HCT116 (cell line): ENCODE results near the gene FCHSD2. TPM values are rescaled to one million over a fixed set of nuclear protein-coding genes. Genes with fewer than 3 reads are reported as not detected.

Experiments
- ATAC-seq: fragments of 200-7000 bp; cut with Tn5 transposase; 2 replicates; pipeline ENCODE4 v1.9.1; 2020; ENCODE audit warnings: mild to moderate bottlenecking, moderate library complexity
- BruUV-seq: library from RNA; stranded (reverse); fragments of 400-500 nt; replicated peaks from 2 replicates; lab custom pipeline; 2021; lab: Mats Ljungman, UMichigan
- CTCF ChIA-PET: fragments of 300-600 bp; sonication (Branson Sonifier 250); formaldehyde crosslinking; loops from one replicate; lab custom pipeline; 2021; ENCODE audit warnings: antibody characterized with exemption; lab: Charles Lee
- POLR2A ChIA-PET: fragments of 300-600, 350-600 bp; sonication (Branson Sonifier 250); formaldehyde crosslinking; loops from one replicate; lab custom pipeline; 2021; ENCODE audit warnings: antibody characterized with exemption; lab: Charles Lee
- RAD21 ChIA-PET, 2 experiments: fragments of 300-600 bp; sonication (Branson Sonifier 250); formaldehyde crosslinking; loops; one replicate each; lab custom pipeline; 2023; ENCODE audit warnings: low total read pairs in 2 of 2; ENCODE audit not compliant: uncharacterized antibody in 2 of 2, unreplicated experiment in 2 of 2, low non-redundant PET in 1 of 2; lab: Charles Lee
- DNase-seq: peaks from one replicate; pipeline ENCODE4 v3.0.0-alpha.2; 2010; ENCODE audit warnings: low read depth, low spot score
- H2AFZ ChIP-seq: fragments of 200-600 bp; shearing (Covaris generic), sonication (generic); 2 replicates; pipeline ENCODE4 v1.6.1; 2017; ENCODE audit warnings: low read depth, mixed run types, mixed read lengths, antibody characterized with exemption, low read length; ENCODE audit not compliant: poor library complexity, severe bottlenecking
- H3K27ac ChIP-seq: 2 replicates; pipeline ENCODE4 v1.5.1; 2012; ENCODE audit warnings: low read depth, low read length
- H3K27me3 ChIP-seq: fragments of 200-600 bp; sonication (generic); 2 replicates; pipeline ENCODE4 v1.6.1; 2016; ENCODE audit warnings: mixed run types, low read length, mixed read lengths; ENCODE audit not compliant: insufficient read depth
- H3K36me3 ChIP-seq, 2 experiments: fragments of 200-500 bp in 1 of 2; fragments of 200-600 bp in 1 of 2; sonication (Bioruptor generic) in 1 of 2; sonication (generic) in 1 of 2; 2 replicates each; pipeline versions ENCODE4 v1.5.1 to v1.6.1; 2014 to 2016; ENCODE audit warnings: low read length in 2 of 2, inconsistent platforms in 1 of 2, mixed read lengths in 1 of 2, mixed run types in 1 of 2; ENCODE audit not compliant: insufficient read depth in 2 of 2, control insufficient read depth in 1 of 2
- H3K4me1 ChIP-seq, 2 experiments: fragments of 200-600 bp in 1 of 2; sonication (generic) in 1 of 2; 2 replicates each; pipeline versions ENCODE4 v1.5.1 to v1.6.1; 2012 to 2017; ENCODE audit warnings: low read length in 2 of 2, inconsistent platforms in 1 of 2, mild to moderate bottlenecking in 1 of 2, mixed read lengths in 1 of 2, mixed run types in 1 of 2, moderate library complexity in 1 of 2; ENCODE audit not compliant: insufficient read depth in 2 of 2, control insufficient read depth in 1 of 2
- H3K4me2 ChIP-seq: fragments of 200-600 bp; sonication (generic); 2 replicates; pipeline ENCODE4 v1.6.1; 2017; ENCODE audit warnings: mixed run types, low read length, mixed read lengths
- H3K4me3 ChIP-seq, 2 experiments: fragments of 200-600 bp in 1 of 2; sonication (generic) in 1 of 2; replicated peaks in 1 of 2; 2 replicates each; pipeline ENCODE4 v1.5.1; 2011 to 2016; ENCODE audit warnings: low read length in 2 of 2, control low read depth in 1 of 2, low read depth in 1 of 2, mild to moderate bottlenecking in 1 of 2, mixed read lengths in 1 of 2, mixed run types in 1 of 2
- H3K79me2 ChIP-seq: fragments of 200-600 bp; sonication (generic); 2 replicates; pipeline ENCODE4 v1.6.1; 2017; ENCODE audit warnings: mild to moderate bottlenecking, mixed run types, low read length, moderate library complexity, mixed read lengths; ENCODE audit not compliant: insufficient read depth
- H3K9ac ChIP-seq: fragments of 200-600 bp; sonication (generic); 2 replicates; pipeline ENCODE4 v1.6.1; 2016; ENCODE audit warnings: low read length, mixed read lengths
- H3K9me2 ChIP-seq: fragments of 200-600 bp; sonication (generic), shearing (Covaris generic); 2 replicates; pipeline ENCODE4 v1.6.1; 2017; ENCODE audit warnings: mixed run types, mild to moderate bottlenecking, moderate library complexity; ENCODE audit not compliant: insufficient read depth
- H3K9me3 ChIP-seq, 2 experiments: fragments of 200-500 bp in 1 of 2; fragments of 200-600 bp in 1 of 2; sonication (Bioruptor generic) in 1 of 2; sonication (generic) in 1 of 2; 2 replicates each; pipeline ENCODE4 v1.6.1; 2014 to 2017; ENCODE audit warnings: low read length in 2 of 2, mixed read lengths in 2 of 2, inconsistent platforms in 1 of 2, low read depth in 1 of 2, mild to moderate bottlenecking in 1 of 2, mixed run types in 1 of 2, moderate library complexity in 1 of 2; ENCODE audit not compliant: control insufficient read depth in 1 of 2, insufficient read depth in 1 of 2
- H4K20me1 ChIP-seq: fragments of 200-600 bp; sonication (generic), shearing (Covaris generic); 2 replicates; pipeline ENCODE4 v1.6.1; 2017; ENCODE audit warnings: mixed run types, mild to moderate bottlenecking, moderate library complexity; ENCODE audit not compliant: insufficient read depth
- ATF3 ChIP-seq: IDR thresholded peaks from 2 replicates; pipeline ENCODE4 v1.6.1; 2012
- CBX3 ChIP-seq: IDR thresholded peaks from 2 replicates; pipeline ENCODE4 v1.6.1; 2012; ENCODE audit warnings: low read depth
- CEBPB ChIP-seq: IDR thresholded peaks from 2 replicates; pipeline ENCODE4 v1.6.1; 2012; ENCODE audit warnings: low read depth
- EGR1 ChIP-seq: IDR thresholded peaks from 2 replicates; pipeline ENCODE4 v1.6.1; 2012; ENCODE audit warnings: low read depth
- ELF1 ChIP-seq: IDR thresholded peaks from 2 replicates; pipeline ENCODE4 v1.6.1; 2012; ENCODE audit warnings: low read depth, borderline replicate concordance
- EZH2 ChIP-seq: fragments of 200-600 bp; sonication (generic); IDR thresholded peaks from 2 replicates; pipeline ENCODE4 v1.6.1; 2017; ENCODE audit warnings: antibody characterized with exemption, mixed run types
- EZH2phosphoT487 ChIP-seq: fragments of 200-600 bp; IDR thresholded peaks from 2 replicates; pipeline ENCODE4 v1.6.1; 2018; ENCODE audit warnings: antibody characterized with exemption, borderline replicate concordance
- MAX ChIP-seq: IDR thresholded peaks from 2 replicates; pipeline ENCODE4 v1.6.1; 2012
- POLR2AphosphoS5 ChIP-seq: IDR thresholded peaks from 2 replicates; pipeline ENCODE4 v1.6.1; 2011; ENCODE audit warnings: mild to moderate bottlenecking, low read depth, low read length, moderate library complexity
- RAD21 ChIP-seq: IDR thresholded peaks from 2 replicates; pipeline ENCODE4 v1.6.1; 2012; ENCODE audit warnings: low read depth, mild to moderate bottlenecking
- SIN3A ChIP-seq: IDR thresholded peaks from 2 replicates; pipeline ENCODE4 v1.6.1; 2012; ENCODE audit warnings: low read depth
- SRF ChIP-seq: IDR thresholded peaks from 2 replicates; pipeline ENCODE4 v1.6.1; 2012; ENCODE audit warnings: low read depth
- YY1 ChIP-seq: IDR thresholded peaks from 2 replicates; pipeline ENCODE4 v1.6.1; 2011; ENCODE audit warnings: low read length, low read depth, moderate library complexity, mild to moderate bottlenecking; ENCODE audit not compliant: insufficient replicate concordance; ENCODE audit errors: extremely low read depth
- ZBTB33 ChIP-seq: IDR thresholded peaks from 2 replicates; pipeline ENCODE4 v1.6.1; 2011; ENCODE audit warnings: mild to moderate bottlenecking, low read length, moderate library complexity; ENCODE audit not compliant: insufficient replicate concordance; ENCODE audit errors: extremely low read depth
- ZFX ChIP-seq: fragments of 450-650 bp; IDR thresholded peaks from 2 replicates; pipeline ENCODE4 v1.6.1; 2017
- ZNF274 ChIP-seq: fragments of 200-500 bp; sonication (Bioruptor generic); IDR thresholded peaks from 2 replicates; pipeline ENCODE4 v1.6.1; 2014; ENCODE audit warnings: mild to moderate bottlenecking, low read depth, low read length, inconsistent platforms
- intact Hi-C: fragments of 100-400 bp; cut with micrococcal nuclease; formaldehyde crosslinking; loops from 2 replicates; pipeline ENCODE4 v1.10.0; 2022
- total RNA-seq: library from RNA; stranded (reverse); gene quantifications from one replicate; pipeline ENCODE4 v1.2.1, GENCODE V29; 2021; ENCODE audit not compliant: unreplicated experiment

The FCHSD2 gene
- total RNA-seq, 1 experiment from 2014 or later: 15.0 TPM

- H4K20me1 ChIP-seq: no peaks in the 10 kb centered on the region
- no peak overlapping the region for H3K9ac ChIP-seq
- POLR2A ChIA-PET: no interaction called here
- no peak overlapping the region for H3K4me2 ChIP-seq
- no peak overlapping the region for H3K27ac ChIP-seq
- H2AFZ ChIP-seq: no peak overlapping the region
- no peaks in the 10 kb centered on the region for H3K27me3 ChIP-seq
- no peaks in the 10 kb centered on the region for H3K4me1 ChIP-seq
- intact Hi-C loops: no loop called here
- H3K9me3 ChIP-seq: no peaks in the 10 kb centered on the region
- no peaks in the 10 kb centered on the region for H3K79me2 ChIP-seq
- RAD21 ChIA-PET: no interaction called here
- no peak overlapping the region for H3K4me3 ChIP-seq
- H3K36me3 ChIP-seq: no peaks in the 10 kb centered on the region
- no peak for TF ChIP-seq ZFX
- no peak for TF ChIP-seq YY1
- no peak for TF ChIP-seq ZBTB33
- TF ChIP-seq EGR1: no peak
- no peak for TF ChIP-seq CEBPB
- TF ChIP-seq ELF1: no peak
- no peak for TF ChIP-seq SRF
- TF ChIP-seq RAD21: no peak
- no peak for TF ChIP-seq ATF3
- no peak for TF ChIP-seq POLR2AphosphoS5
- TF ChIP-seq EZH2phosphoT487: no peak
- no peak for TF ChIP-seq CBX3
- TF ChIP-seq MAX: no peak
- no peak for TF ChIP-seq EZH2
- TF ChIP-seq SIN3A: no peak
- TF ChIP-seq ZNF274: no peak
- no peaks in the 10 kb centered on the region for H3K9me2 ChIP-seq
- DNase-seq: no peak
- CTCF ChIA-PET: no interaction called here
- BruUV-seq: no TSS peak
- no peak for ATAC-seq
These were observed 240.7 kb downstream of the FCHSD2 start for GRCh38 chr11:72901374-72901773.
